ENCODE data around the gene FNDC3B. TPM values are rescaled to one million over a fixed set of nuclear protein-coding genes. Genes with fewer than 3 reads are reported as not detected.

The FNDC3B gene
- total and polyA plus RNA-seq, 10 donors = 3.1 to 149 (median 103) TPM

GRCh38 chr3:172359231-172359630 is 319.9 kb downstream of the FNDC3B start:
- no peaks in the 10 kb centered on the region for H3K27me3 ChIP-seq (replicated peaks in 1 of 7)
- H3K27ac ChIP-seq = no peak overlapping the region
- H3K36me3 ChIP-seq = peaks cover 0 to 71% (median 12%) of the 10 kb centered on the region in 6 donors
- no peak for DNase-seq
- intact Hi-C loops (cut with DNase I; ENCODE audit: low total_unique reads) = no loop called here
- peaks cover 0 to 5% (median 0%) of the 10 kb centered on the region in 8 donors for H3K9me3 ChIP-seq
- H3K4me1 ChIP-seq = peaks cover 0 to 15% (median 8%) of the 10 kb centered on the region in 6 donors
- 79 to 95% (median 86%) methylated on average over 1 of the region's 1 CpG for WGBS, 5 donors
- no peak overlapping the region for H3K4me3 ChIP-seq
- no peak for TF ChIP-seq CTCF (IDR thresholded peaks at IDR 0.05 in 8 of 11, conservative IDR thresholded peaks at IDR 0.05 in 3 of 11)
- no peak for TF ChIP-seq POLR2AphosphoS5 (IDR thresholded peaks at IDR 0.05)
- no peak for TF ChIP-seq POLR2A (IDR thresholded peaks at IDR 0.05)

- no peaks in the 10 kb centered on the region for H3K27me3 ChIP-seq (replicated peaks in 1 of 7)
- intact Hi-C loops (cut with DNase I; ENCODE audit: low total_unique reads) = no loop called here
- H3K27ac ChIP-seq = no peak overlapping the region
- no peak overlapping the region for H3K4me3 ChIP-seq
- no peak for DNase-seq
- H3K4me1 ChIP-seq = peaks cover 0 to 15% (median 8%) of the 10 kb centered on the region in 6 donors
- TF ChIP-seq POLR2A (IDR thresholded peaks at IDR 0.05) = no peak
- no peak for TF ChIP-seq POLR2AphosphoS5 (IDR thresholded peaks at IDR 0.05)
- TF ChIP-seq CTCF (IDR thresholded peaks at IDR 0.05 in 8 of 11, conservative IDR thresholded peaks at IDR 0.05 in 3 of 11) = no peak
- 92 to 97% (median 94%) methylated on average over 2 of the region's 2 CpGs for WGBS, 5 donors
- H3K9me3 ChIP-seq = peaks cover 0 to 5% (median 0%) of the 10 kb centered on the region in 8 donors
- H3K36me3 ChIP-seq = peaks cover 0 to 70% (median 11%) of the 10 kb centered on the region in 6 donors
Measured at GRCh38 chr3:172359996-172360395, 320.6 kb downstream of the FNDC3B start.

GRCh38 chr3:172362583-172362982 is 323.2 kb downstream of the FNDC3B start:
- Histone ChIP-seq H3K36me3 (peaks cover 0 to 71% (median 11%) of the 10 kb centered on the region in 6 donors), H3K4me3 (no peak overlapping the region), H3K27me3 (replicated peaks in 1 of 7) (no peaks in the 10 kb centered on the region), H3K27ac (no peak overlapping the region), H3K9me3 (peaks cover 0 to 5% (median 0%) of the 10 kb centered on the region in 8 donors), H3K4me1 (peaks cover 0 to 14% (median 6%) of the 10 kb centered on the region in 6 donors)
- DNase-seq = no peak
- no peak for TF ChIP-seq POLR2AphosphoS5 (IDR thresholded peaks at IDR 0.05)
- no peak for TF ChIP-seq CTCF (IDR thresholded peaks at IDR 0.05 in 8 of 11, conservative IDR thresholded peaks at IDR 0.05 in 3 of 11)
- no peak for TF ChIP-seq POLR2A (IDR thresholded peaks at IDR 0.05)
- intact Hi-C loops (cut with DNase I; ENCODE audit: low total_unique reads) = no loop called here
- 81 to 100% (median 95%) methylated on average over 1 of the region's 1 CpG for WGBS, 5 donors

- Histone ChIP-seq H3K27ac (no peak overlapping the region), H3K4me3 (no peak overlapping the region), H3K4me1 (no peaks in the 10 kb centered on the region), H3K27me3 (replicated peaks in 1 of 7) (no peaks in the 10 kb centered on the region), H3K9me3 (peaks cover 0 to 5% (median 0%) of the 10 kb centered on the region in 8 donors), H3K36me3 (peaks cover 0 to 85% (median 11%) of the 10 kb centered on the region in 6 donors)
- TF ChIP-seq POLR2AphosphoS5 (IDR thresholded peaks at IDR 0.05) (no peak), CTCF (IDR thresholded peaks at IDR 0.05 in 8 of 11, conservative IDR thresholded peaks at IDR 0.05 in 3 of 11) (no peak), POLR2A (IDR thresholded peaks at IDR 0.05) (no peak)
- no peak for DNase-seq
- intact Hi-C loops (cut with DNase I; ENCODE audit: low total_unique reads) = no loop called here
- WGBS, 5 donors = 86 to 99% (median 95%) methylated on average over 3 of the region's 3 CpGs
Measured at GRCh38 chr3:172364374-172365027, 325.1 kb downstream of the FNDC3B start.
